ENCODE results near the gene NIPA2. TPM values are rescaled to one million over a fixed set of nuclear protein-coding genes. Genes with fewer than 3 reads are reported as not detected.

The NIPA2 gene
- total RNA-seq, 4 donors from 2014 or later, result 6.5 to 61.2 (median 22.1) TPM

- TF ChIP-seq POLR2A (IDR thresholded peaks at IDR 0.05) (no peak), CTCF (IDR thresholded peaks at IDR 0.05) (no peak)
- Histone ChIP-seq H3K4me3 (no peak overlapping the region), H3K36me3 (no peaks in the 10 kb centered on the region), H3K27ac (no peak overlapping the region), H3K4me1 (no peaks in the 10 kb centered on the region), H3K9me3 (no peaks in the 10 kb centered on the region), H3K27me3 (no peaks in the 10 kb centered on the region)
- intact Hi-C loops (cut with DNase I; ENCODE audit: low total_unique reads), result no loop called here
- DNase-seq, result no peak
Measured at GRCh38 chr15:22863356-22863755, 24.9 kb downstream of the NIPA2 start.

GRCh38 chr15:22866079-22866478, 27.6 kb downstream of the NIPA2 start:
- intact Hi-C loops (cut with DNase I; ENCODE audit: low total_unique reads), result no loop called here
- DNase-seq, result no peak
- no peaks in the 10 kb centered on the region for H3K4me1 ChIP-seq

GRCh38 chr15:22867886-22868285, 29.4 kb downstream of the NIPA2 start:
- Histone ChIP-seq H3K4me1 (no peaks in the 10 kb centered on the region), H3K27ac (no peak overlapping the region), H3K36me3 (no peaks in the 10 kb centered on the region), H3K4me3 (no peak overlapping the region), H3K27me3 (no peaks in the 10 kb centered on the region), H3K9me3 (no peaks in the 10 kb centered on the region)
- DNase-seq, result no peak
- TF ChIP-seq POLR2A (IDR thresholded peaks at IDR 0.05) (no peak), CTCF (IDR thresholded peaks at IDR 0.05) (no peak)
- intact Hi-C loops (cut with DNase I; ENCODE audit: low total_unique reads), result no loop called here

More at GRCh38 chr15:22866079-22866478, 27.6 kb downstream of the NIPA2 start:
- no peak for TF ChIP-seq POLR2A (IDR thresholded peaks at IDR 0.05)
- no peak for TF ChIP-seq CTCF (IDR thresholded peaks at IDR 0.05)
- Histone ChIP-seq H3K9me3 (no peaks in the 10 kb centered on the region), H3K36me3 (no peaks in the 10 kb centered on the region), H3K27me3 (no peaks in the 10 kb centered on the region), H3K27ac (no peak overlapping the region), H3K4me3 (no peak overlapping the region)

- Histone ChIP-seq H3K36me3 (no peaks in the 10 kb centered on the region), H3K27ac (no peak overlapping the region), H3K4me3 (no peak overlapping the region), H3K9me3 (no peaks in the 10 kb centered on the region), H3K4me1 (no peaks in the 10 kb centered on the region), H3K27me3 (no peaks in the 10 kb centered on the region)
- no peak for TF ChIP-seq CTCF (IDR thresholded peaks at IDR 0.05)
- no peak for TF ChIP-seq POLR2A (IDR thresholded peaks at IDR 0.05)
- intact Hi-C loops (cut with DNase I; ENCODE audit: low total_unique reads), result no loop called here
- no peak for DNase-seq
Measured at GRCh38 chr15:22868495-22868894, 30.0 kb downstream of the NIPA2 start.

DNA sequence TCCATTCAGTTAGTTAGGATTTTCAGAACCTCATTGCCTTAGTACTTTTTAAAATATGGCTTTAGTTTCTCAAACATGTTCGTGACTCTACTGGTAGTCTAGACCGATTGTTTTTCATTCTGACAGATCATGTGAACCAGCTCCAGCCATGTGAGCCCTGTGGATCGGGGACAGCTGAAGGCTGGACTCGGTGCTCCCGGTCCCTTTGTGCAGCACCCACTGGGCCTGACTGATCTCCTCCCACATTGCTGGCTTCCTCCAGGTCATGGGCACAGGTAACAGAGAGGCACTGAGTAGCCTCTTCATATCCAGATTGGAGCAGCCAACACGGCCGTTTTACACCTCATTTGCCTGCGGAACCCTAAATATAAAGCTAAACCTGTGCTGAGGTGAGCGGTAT, 30.5 kb downstream of the NIPA2 start:
- Histone ChIP-seq H3K4me3 (no peak overlapping the region), H3K4me1 (no peaks in the 10 kb centered on the region), H3K9me3 (no peaks in the 10 kb centered on the region), H3K36me3 (no peaks in the 10 kb centered on the region), H3K27me3 (no peaks in the 10 kb centered on the region), H3K27ac (no peak overlapping the region)
- intact Hi-C loops (cut with DNase I; ENCODE audit: low total_unique reads), result no loop called here
- TF ChIP-seq POLR2A (IDR thresholded peaks at IDR 0.05) (no peak), CTCF (IDR thresholded peaks at IDR 0.05) (no peak)
- no peak for DNase-seq

All from uterus (tissue), 4 donors.